GM21367 (cell line): Measurements from ENCODE around the gene WDFY2.
"Not testable (repeated sequence)": the region's sequence is repeated elsewhere in the genome, so short reads cannot be mapped to it uniquely, and the experiment has no call there.

Source experiments
- ATAC-seq: cut with Tn5 transposase; IDR thresholded peaks from one replicate; pipeline ENCODE4 v1.9.1; 2021; ENCODE audit not compliant: unreplicated experiment

Gene WDFY2

GRCh38 chr13:51583875-51584730, at the start of gene WDFY2:
TSS of gene WDFY2 (plus strand) at chr13:51584462. CDS start at chr13:51584688, 226 bp downstream.
- peak; percentile 69 for ATAC-seq

- no peak for ATAC-seq
Observed at GRCh38 chr13:51538591-51539179, 45.6 kb upstream of the WDFY2 start.

- no peak for ATAC-seq
Observed at GRCh38 chr13:51539887-51540286, 44.4 kb upstream of the WDFY2 start.

GRCh38 chr13:51541037-51541436, 43.2 kb upstream of the WDFY2 start:
- no peak for ATAC-seq

GRCh38 chr13:51541809-51542258, 42.4 kb upstream of the WDFY2 start:
- no peak for ATAC-seq

- ATAC-seq = no peak
Observed at GRCh38 chr13:51542346-51543242, 41.7 kb upstream of the WDFY2 start.

- not testable (repeated sequence) for ATAC-seq
Observed at GRCh38 chr13:51545446-51545845, 38.8 kb upstream of the WDFY2 start.

GRCh38 chr13:51547425-51548176, 36.7 kb upstream of the WDFY2 start:
- no peak for ATAC-seq

GRCh38 chr13:51549050-51549449, 35.2 kb upstream of the WDFY2 start:
- ATAC-seq = peak; percentile 71

GRCh38 chr13:51549593-51549992, 34.7 kb upstream of the WDFY2 start:
- ATAC-seq = no peak

GRCh38 chr13:51550151-51550550, 34.1 kb upstream of the WDFY2 start:
- ATAC-seq = no peak

- no peak for ATAC-seq
Observed at GRCh38 chr13:51551416-51551815, 32.8 kb upstream of the WDFY2 start.

GRCh38 chr13:51552027-51552426, 32.2 kb upstream of the WDFY2 start:
- no peak for ATAC-seq

- no peak for ATAC-seq
Observed at GRCh38 chr13:51553531-51553930, 30.7 kb upstream of the WDFY2 start.

GRCh38 chr13:51556740-51557139, 27.5 kb upstream of the WDFY2 start:
- no peak for ATAC-seq

GRCh38 chr13:51557438-51557837, 26.8 kb upstream of the WDFY2 start:
- ATAC-seq = no peak

- no peak for ATAC-seq
Observed at GRCh38 chr13:51557875-51558612, 26.2 kb upstream of the WDFY2 start.

- ATAC-seq = no peak
Observed at GRCh38 chr13:51559946-51560735, 24.1 kb upstream of the WDFY2 start.

GRCh38 chr13:51562011-51562671, 22.1 kb upstream of the WDFY2 start:
- ATAC-seq = peak; percentile 71
